Activated CD4-positive, CD25-positive, alpha-beta regulatory T cell treated with anti-CD3 and anti-CD28 coated beads, Interleukin-2, amount 50 U/mL, for 16 hours (primary cell): ENCODE data around the gene GOLT1B.

Experiments
- DNase-seq: peaks from one replicate; pipeline ENCODE4 v3.0.0-alpha.2; 2020; ENCODE audit warnings: low read depth, low spot score

The GOLT1B gene

DNA sequence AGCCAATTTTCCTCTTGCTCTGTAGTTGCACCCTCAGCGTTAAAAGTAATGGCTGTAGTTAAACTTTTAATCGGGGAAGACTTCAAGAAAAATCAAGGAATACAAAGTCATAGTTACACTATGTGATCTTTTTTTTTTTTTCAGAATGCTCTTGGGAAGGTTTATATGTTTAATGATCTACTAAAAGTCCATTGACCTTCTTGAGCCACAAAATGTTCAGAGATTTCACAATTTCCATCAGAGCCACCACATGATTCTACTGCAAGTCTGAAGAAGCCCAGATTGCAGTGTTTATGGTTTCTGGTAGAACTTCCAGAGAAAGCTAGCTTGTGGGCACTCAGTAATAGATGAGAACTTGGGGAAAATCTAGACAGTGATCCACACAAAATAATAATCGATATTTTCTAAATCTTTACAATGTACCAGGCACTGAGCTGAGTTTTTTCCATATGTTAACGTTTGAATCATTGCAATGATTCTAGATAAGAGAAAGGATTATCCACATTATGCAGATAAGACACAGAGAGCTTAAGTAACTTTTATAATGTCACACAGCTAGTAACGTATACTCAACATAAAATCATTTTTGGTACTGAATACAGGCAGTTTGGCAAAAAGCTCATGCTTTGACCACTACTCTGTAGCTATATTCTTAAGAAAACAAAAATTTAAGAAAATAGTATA, 64.8 kb downstream of the GOLT1B start:
- DNase-seq = no peak

DNA sequence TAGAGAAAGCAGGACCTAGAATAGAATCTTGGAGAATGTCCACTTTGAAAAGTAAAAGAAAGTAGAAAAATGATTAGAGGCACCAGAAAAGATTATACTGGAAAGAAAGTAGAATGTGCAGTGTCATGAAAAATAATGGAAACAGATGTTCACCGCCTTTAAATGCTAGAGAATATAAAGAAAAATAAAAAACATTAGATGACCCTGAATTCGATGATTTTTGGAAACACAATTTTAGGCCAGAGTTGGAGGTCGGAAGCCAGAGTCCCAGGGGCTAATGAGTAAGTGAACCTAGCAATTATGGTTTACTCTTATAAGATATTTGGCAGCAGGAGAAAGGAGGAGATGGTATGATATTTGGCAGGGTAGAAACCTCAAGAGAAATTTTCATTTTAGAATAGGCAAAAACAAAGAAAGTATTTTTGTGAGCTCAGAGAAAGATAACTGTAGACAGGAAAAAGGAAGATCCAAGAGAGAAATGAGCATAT, 65.4 kb downstream of the GOLT1B start:
- no peak for DNase-seq
